Chondrocyte (in vitro differentiated cells): ENCODE data around the gene GRK2. TPM values are rescaled to one million over a fixed set of nuclear protein-coding genes. Genes with fewer than 3 reads are reported as not detected.

Experiments used
- DNase-seq: peaks from one replicate; pipeline ENCODE4 v3.0.0; 2021; ENCODE audit warnings: mixed read lengths, low spot score
- H3K27ac Mint-ChIP-seq: one replicate; pipeline ENCODE4 v1.8.0; 2021; ENCODE audit warnings: mild to moderate bottlenecking, moderate library complexity, mixed read lengths; ENCODE audit not compliant: unreplicated experiment
- H3K27me3 Mint-ChIP-seq: 2 replicates; pipeline ENCODE4 v1.8.0; 2021; ENCODE audit warnings: low read depth, mixed read lengths
- H3K36me3 Mint-ChIP-seq: 2 replicates; pipeline ENCODE4 v1.8.0; 2021; ENCODE audit warnings: low read depth, mixed read lengths
- H3K4me1 Mint-ChIP-seq: 2 replicates; pipeline ENCODE4 v1.8.0; 2021; ENCODE audit warnings: low read depth, mild to moderate bottlenecking, mixed read lengths
- H3K4me3 Mint-ChIP-seq: one replicate; pipeline ENCODE4 v1.8.0; 2021; ENCODE audit warnings: mild to moderate bottlenecking, moderate library complexity, mixed read lengths; ENCODE audit not compliant: unreplicated experiment
- H3K9me3 Mint-ChIP-seq: 2 replicates; pipeline ENCODE4 v1.8.0; 2021; ENCODE audit warnings: low read depth, mixed read lengths
- CTCF ChIP-seq: fragments of 200-600 bp; sonication (generic); IDR thresholded peaks from 2 replicates; pipeline ENCODE4 v1.5.0; 2021; ENCODE audit warnings: antibody characterized with exemption, mild to moderate bottlenecking, moderate library complexity
- total RNA-seq: library from RNA; stranded (reverse); gene quantifications from 3 replicates; pipeline ENCODE4 v1.2.1, GENCODE V29; 2021

GRK2 gene
- total RNA-seq, 1 donor from 2014 or later = 38.3 TPM

DNA sequence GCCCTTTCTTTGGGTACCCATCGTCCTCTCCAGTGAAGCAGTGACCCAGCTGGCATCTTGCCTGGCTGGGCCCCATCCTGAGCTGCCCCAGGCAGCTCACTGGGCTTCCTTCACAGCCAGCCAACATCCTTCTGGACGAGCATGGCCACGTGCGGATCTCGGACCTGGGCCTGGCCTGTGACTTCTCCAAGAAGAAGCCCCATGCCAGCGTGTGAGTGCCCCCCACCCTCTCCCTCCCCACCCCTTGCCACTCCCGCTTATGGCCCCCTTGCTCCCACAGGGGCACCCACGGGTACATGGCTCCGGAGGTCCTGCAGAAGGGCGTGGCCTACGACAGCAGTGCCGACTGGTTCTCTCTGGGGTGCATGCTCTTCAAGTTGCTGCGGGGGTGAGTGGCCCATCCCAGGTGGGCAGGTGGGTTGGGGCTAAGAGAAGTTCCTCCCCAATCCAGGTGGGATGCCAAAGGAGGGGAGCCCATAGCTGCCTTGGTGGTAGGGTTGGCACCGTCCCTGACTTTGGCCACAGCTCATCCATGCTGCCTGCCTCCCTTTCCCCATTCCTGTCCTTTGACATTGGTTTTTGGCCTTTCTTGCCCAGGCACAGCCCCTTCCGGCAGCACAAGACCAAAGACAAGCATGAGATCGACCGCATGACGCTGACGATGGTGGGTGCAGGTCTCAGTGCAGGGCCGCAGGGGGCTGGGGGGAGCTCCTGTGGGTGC lies 16.0 kb downstream of the GRK2 start:
- H3K4me1 Mint-ChIP-seq = peaks cover 10% of the 10 kb centered on the region
- TF ChIP-seq CTCF = no peak
- H3K36me3 Mint-ChIP-seq = peaks cover 12% of the 10 kb centered on the region
- no peak overlapping the region for H3K27ac Mint-ChIP-seq
- no peak overlapping the region for H3K4me3 Mint-ChIP-seq
- no peaks in the 10 kb centered on the region for H3K27me3 Mint-ChIP-seq
- DNase-seq = peak; percentile 76
- no peaks in the 10 kb centered on the region for H3K9me3 Mint-ChIP-seq

GRCh38 chr11:67282876-67283371 lies 16.7 kb downstream of the GRK2 start:
- Mint-ChIP-seq H3K27me3 (no peaks in the 10 kb centered on the region), H3K4me1 (peaks cover 10% of the 10 kb centered on the region), H3K27ac (no peak overlapping the region), H3K4me3 (no peak overlapping the region), H3K36me3 (peaks cover 12% of the 10 kb centered on the region), H3K9me3 (no peaks in the 10 kb centered on the region)
- peak; percentile 77 for DNase-seq
- TF ChIP-seq CTCF = no peak

GRCh38 chr11:67283481-67283963 lies 17.2 kb downstream of the GRK2 start:
- H3K27me3 Mint-ChIP-seq = no peaks in the 10 kb centered on the region
- TF ChIP-seq CTCF = no peak
- H3K9me3 Mint-ChIP-seq = no peaks in the 10 kb centered on the region
- H3K4me3 Mint-ChIP-seq = no peak overlapping the region
- peaks cover 12% of the 10 kb centered on the region for H3K36me3 Mint-ChIP-seq
- peaks cover 12% of the 10 kb centered on the region for H3K4me1 Mint-ChIP-seq
- DNase-seq = peak; percentile 72
- no peak overlapping the region for H3K27ac Mint-ChIP-seq

DNA sequence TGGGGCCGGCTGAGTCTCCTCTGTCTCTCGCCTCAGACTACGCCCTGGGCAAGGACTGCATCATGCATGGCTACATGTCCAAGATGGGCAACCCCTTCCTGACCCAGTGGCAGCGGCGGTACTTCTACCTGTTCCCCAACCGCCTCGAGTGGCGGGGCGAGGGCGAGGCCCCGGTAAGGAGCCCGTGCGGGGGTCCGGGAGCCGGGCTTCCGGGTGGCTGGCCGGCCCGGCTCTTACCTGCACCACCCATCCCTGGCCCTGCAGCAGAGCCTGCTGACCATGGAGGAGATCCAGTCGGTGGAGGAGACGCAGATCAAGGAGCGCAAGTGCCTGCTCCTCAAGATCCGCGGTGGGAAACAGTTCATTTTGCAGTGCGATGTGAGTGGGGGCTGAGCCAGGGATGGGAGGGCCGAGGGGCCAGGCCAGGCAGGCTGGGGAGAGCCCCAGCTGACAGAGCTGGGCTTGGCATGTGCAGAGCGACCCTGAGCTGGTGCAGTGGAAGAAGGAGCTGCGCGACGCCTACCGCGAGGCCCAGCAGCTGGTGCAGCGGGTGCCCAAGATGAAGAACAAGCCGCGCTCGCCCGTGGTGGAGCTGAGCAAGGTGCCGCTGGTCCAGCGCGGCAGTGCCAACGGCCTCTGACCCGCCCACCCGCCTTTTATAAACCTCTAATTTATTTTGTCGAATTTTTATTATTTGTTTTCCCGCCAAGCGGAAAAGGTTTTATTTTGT lies 18.7 kb downstream of the GRK2 start:
- H3K27ac Mint-ChIP-seq = peak overlapping the region; percentile 22
- no peak for DNase-seq
- no peak for TF ChIP-seq CTCF
- peaks cover 16% of the 10 kb centered on the region for H3K4me1 Mint-ChIP-seq
- no peak overlapping the region for H3K4me3 Mint-ChIP-seq
- H3K36me3 Mint-ChIP-seq = peaks cover 8% of the 10 kb centered on the region
- no peaks in the 10 kb centered on the region for H3K9me3 Mint-ChIP-seq
- no peaks in the 10 kb centered on the region for H3K27me3 Mint-ChIP-seq
